Nephron progenitor cell (in vitro differentiated cells): ENCODE results near the gene FRMPD2.

Experiments used
- DNase-seq: peaks from one replicate; pipeline ENCODE4 v3.0.0; 2021
- H3K27ac Mint-ChIP-seq: 2 replicates; pipeline ENCODE4 v1.8.0; 2021; ENCODE audit warnings: mild to moderate bottlenecking, moderate library complexity, mixed read lengths
- H3K27me3 Mint-ChIP-seq: 2 replicates; pipeline ENCODE4 v1.8.0; 2021; ENCODE audit warnings: mild to moderate bottlenecking, low read depth, mixed read lengths; ENCODE audit not compliant: poor library complexity
- H3K36me3 Mint-ChIP-seq: 2 replicates; pipeline ENCODE4 v1.8.0; 2021; ENCODE audit warnings: low read depth, mixed read lengths
- H3K4me1 Mint-ChIP-seq: 2 replicates; pipeline ENCODE4 v1.8.0; 2021; ENCODE audit warnings: mixed read lengths
- H3K4me3 Mint-ChIP-seq: 2 replicates; pipeline ENCODE4 v1.8.0; 2021; ENCODE audit warnings: mild to moderate bottlenecking, moderate library complexity, mixed read lengths
- H3K9me3 Mint-ChIP-seq: 2 replicates; pipeline ENCODE4 v1.8.0; 2021; ENCODE audit warnings: mild to moderate bottlenecking, moderate library complexity, mixed read lengths
- CTCF ChIP-seq: fragments of 200-600 bp; sonication (generic); IDR thresholded peaks from 2 replicates; pipeline ENCODE4 v1.5.0; 2021; ENCODE audit warnings: antibody characterized with exemption

FRMPD2 gene

GRCh38 chr10:48291190-48291589, 16.7 kb upstream of the FRMPD2 start:
- Mint-ChIP-seq H3K9me3 (peaks cover 4% of the 10 kb centered on the region), H3K4me3 (no peak overlapping the region), H3K27me3 (peaks cover 8% of the 10 kb centered on the region), H3K27ac (no peak overlapping the region), H3K4me1 (peaks cover 55% of the 10 kb centered on the region), H3K36me3 (no peaks in the 10 kb centered on the region)
- TF ChIP-seq CTCF = no peak
- no peak for DNase-seq

GRCh38 chr10:48290286-48290685, 15.8 kb upstream of the FRMPD2 start:
- H3K36me3 Mint-ChIP-seq = no peaks in the 10 kb centered on the region
- no peak for TF ChIP-seq CTCF
- no peak overlapping the region for H3K4me3 Mint-ChIP-seq
- no peak for DNase-seq
- peaks cover 55% of the 10 kb centered on the region for H3K4me1 Mint-ChIP-seq
- peaks cover 5% of the 10 kb centered on the region for H3K9me3 Mint-ChIP-seq
- H3K27me3 Mint-ChIP-seq = peaks cover 12% of the 10 kb centered on the region
- no peak overlapping the region for H3K27ac Mint-ChIP-seq

GRCh38 chr10:48289501-48290238, 15.2 kb upstream of the FRMPD2 start:
- Mint-ChIP-seq H3K4me1 (peaks cover 57% of the 10 kb centered on the region), H3K27me3 (peaks cover 17% of the 10 kb centered on the region), H3K27ac (no peak overlapping the region), H3K36me3 (no peaks in the 10 kb centered on the region), H3K9me3 (peaks cover 11% of the 10 kb centered on the region), H3K4me3 (no peak overlapping the region)
- TF ChIP-seq CTCF = peak; percentile 82
- peak; percentile 76 for DNase-seq

- H3K4me1 Mint-ChIP-seq = peaks cover 57% of the 10 kb centered on the region
- H3K4me3 Mint-ChIP-seq = no peak overlapping the region
- H3K27me3 Mint-ChIP-seq = peaks cover 17% of the 10 kb centered on the region
- no peak overlapping the region for H3K27ac Mint-ChIP-seq
- DNase-seq = no peak
- peaks cover 20% of the 10 kb centered on the region for H3K9me3 Mint-ChIP-seq
- TF ChIP-seq CTCF = no peak
- H3K36me3 Mint-ChIP-seq = no peaks in the 10 kb centered on the region
Observed at GRCh38 chr10:48288661-48289060, 14.2 kb upstream of the FRMPD2 start.

- no peaks in the 10 kb centered on the region for H3K36me3 Mint-ChIP-seq
- no peak for TF ChIP-seq CTCF
- H3K4me3 Mint-ChIP-seq = no peak overlapping the region
- peaks cover 17% of the 10 kb centered on the region for H3K27me3 Mint-ChIP-seq
- peaks cover 25% of the 10 kb centered on the region for H3K9me3 Mint-ChIP-seq
- DNase-seq = no peak
- H3K4me1 Mint-ChIP-seq = peaks cover 57% of the 10 kb centered on the region
- no peak overlapping the region for H3K27ac Mint-ChIP-seq
Observed at GRCh38 chr10:48287417-48288391, 13.2 kb upstream of the FRMPD2 start.
